ENCODE measurements around the gene DDX5. TPM values are rescaled to one million over a fixed set of nuclear protein-coding genes. Genes with fewer than 3 reads are reported as not detected.

Gene DDX5
- total RNA-seq, 1 experiment from 2014 or later: 869 TPM

DNA sequence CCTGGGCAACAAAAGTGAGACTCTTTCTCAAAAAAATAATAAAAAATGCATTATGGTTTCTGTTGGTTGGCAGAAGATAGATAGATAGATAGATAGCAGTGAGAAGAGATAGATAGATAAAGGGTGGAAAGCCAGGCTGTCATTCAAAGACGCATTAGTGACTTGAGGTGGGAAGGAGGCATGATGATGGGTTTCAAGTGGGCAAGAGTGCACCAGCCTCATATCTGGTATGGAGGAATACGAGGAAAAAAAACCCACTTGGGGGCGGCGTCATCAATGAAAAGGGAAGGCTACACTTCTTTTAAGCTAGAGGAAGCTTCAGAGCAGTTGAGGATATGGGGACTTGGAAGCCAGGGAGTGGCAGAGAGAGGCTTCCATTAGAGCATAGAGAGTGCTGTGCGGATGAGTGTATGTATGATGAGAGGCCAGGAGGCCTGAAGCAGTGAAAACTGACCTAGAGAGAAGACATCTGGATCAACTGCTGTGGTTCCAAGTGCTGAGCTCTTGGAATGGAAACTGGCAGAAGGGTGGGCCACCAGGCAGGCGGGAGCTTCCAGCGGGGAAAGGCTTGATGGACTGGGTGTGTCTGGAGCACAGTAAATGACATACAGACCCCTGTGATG lies 32.5 kb upstream of the DDX5 start:
- H2BK15ac ChIP-seq (ENCODE audit: low read depth, low read length): no peak overlapping the region
- Mint-ChIP-seq H3K36me3 (ENCODE audit: insufficient read depth in 1 of 3, low read depth in 3 of 3) (peaks cover 10 to 61% (median 33%) of the 10 kb centered on the region in 3 experiments), H3K27me3 (ENCODE audit: low read depth) (no peaks in the 10 kb centered on the region), H3K4me1 (no peaks in the 10 kb centered on the region), H3K4me3 (no peak overlapping the region), H3K9me3 (no peaks in the 10 kb centered on the region), H3K27ac (peak overlapping the region in 2 of 3 experiments; percentile 69 to 83; a peak in 6 of 7 replicates)
- no peak overlapping the region for H3K56ac ChIP-seq (ENCODE audit: insufficient read length, low read depth, low read length)
- H3K18ac ChIP-seq (ENCODE audit: insufficient read length, low read depth, low read length): no peak overlapping the region
- no peak overlapping the region for H3T11ph ChIP-seq (ENCODE audit: low read length)
- no peak for TF ChIP-seq CTCF (conservative IDR thresholded peaks at IDR 0.05)
- no peaks in the 10 kb centered on the region for H3K79me2 ChIP-seq (ENCODE audit: insufficient read depth, low read length)
- no peak overlapping the region for H2BK12ac ChIP-seq (ENCODE audit: insufficient read length, low read depth, low read length)
- no peak overlapping the region for H4K5ac ChIP-seq (ENCODE audit: insufficient read length, low read depth, low read length)
- no peak overlapping the region for H3K4ac ChIP-seq (ENCODE audit: low read depth, low read length)
- no peak overlapping the region for H2BK20ac ChIP-seq (ENCODE audit: low read depth, low read length, poor library complexity, severe bottlenecking)
- H3K14ac ChIP-seq (ENCODE audit: insufficient read depth, low read length): no peak overlapping the region
- no peaks in the 10 kb centered on the region for H3K4me1 ChIP-seq (ENCODE audit: insufficient read depth, low read length)
- H3K9ac ChIP-seq (ENCODE audit: extremely low read depth, insufficient read length, low read length): no peak overlapping the region
- H3K23ac ChIP-seq (ENCODE audit: insufficient read length, low read depth, low read length): no peak overlapping the region
- H3K79me1 ChIP-seq (ENCODE audit: insufficient read depth, low read depth, low read length, poor library complexity, severe bottlenecking): no peaks in the 10 kb centered on the region
- no CpG with 5 or more reads among the region's 7 CpGs for WGBS (ENCODE audit: extremely low coverage, insufficient read length, low lambda C conversion rate)
- H3K23me2 ChIP-seq (ENCODE audit: insufficient read length, low read depth, low read length, poor library complexity, severe bottlenecking): no peaks in the 10 kb centered on the region
- H4K8ac ChIP-seq (replicated peaks; ENCODE audit: insufficient read length, low read depth, low read length): no peak overlapping the region
- H2AFZ ChIP-seq (ENCODE audit: low read length): no peak overlapping the region
- H3K27ac ChIP-seq (ENCODE audit: insufficient read length, low read depth, low read length): no peak overlapping the region
- no peaks in the 10 kb centered on the region for H3K9me3 ChIP-seq (ENCODE audit: control insufficient read depth, low read depth, low read length)
- no peaks in the 10 kb centered on the region for H3K27me3 ChIP-seq (ENCODE audit: insufficient read depth, low read length)
- H2BK120ac ChIP-seq (ENCODE audit: low read depth, low read length, poor library complexity, severe bottlenecking): no peak overlapping the region
- no peak overlapping the region for H2AK5ac ChIP-seq (ENCODE audit: insufficient read length, low read length)
- DNase-seq: no peak
- no peaks in the 10 kb centered on the region for H4K20me1 ChIP-seq (ENCODE audit: control insufficient read depth, insufficient read depth, insufficient read length)
- no peak overlapping the region for H4K91ac ChIP-seq (ENCODE audit: insufficient read length, low read depth, low read length)
- H2BK5ac ChIP-seq (ENCODE audit: insufficient read length, low read length): no peak overlapping the region
- no peak overlapping the region for H3K4me2 ChIP-seq (ENCODE audit: insufficient read depth, insufficient read length, low read length)
